NCI-H2196 treated with DMSO at 0.1 percent for 48 hours (cell line): ENCODE data around the gene KRT2.

ENCODE experiments used
- DNase-seq: peaks from one replicate; lab custom pipeline; 2025; ENCODE audit not compliant: unreplicated experiment; lab: John Stamatoyannopoulos, UW

The KRT2 gene

GRCh38 chr12:52618216-52618615 lies 33.8 kb downstream of the KRT2 start, which contains the start of gene KRT73:
TSS of gene KRT73 (minus strand) at chr12:52618559. CDS start at chr12:52618524, 35 bp downstream.
- DNase-seq = no peak

- no peak for DNase-seq
These were observed 34.6 kb downstream of the KRT2 start for GRCh38 chr12:52617403-52617785.

GRCh38 chr12:52616680-52617402 lies 35.2 kb downstream of the KRT2 start:
- DNase-seq = no peak

- DNase-seq = no peak
These were observed 36.1 kb downstream of the KRT2 start for GRCh38 chr12:52615912-52616311.

- DNase-seq = no peak
These were observed 36.7 kb downstream of the KRT2 start for GRCh38 chr12:52615208-52615868.

GRCh38 chr12:52614381-52615207 lies 37.4 kb downstream of the KRT2 start:
- no peak for DNase-seq

- DNase-seq = no peak
These were observed 38.5 kb downstream of the KRT2 start for GRCh38 chr12:52613384-52614030.

GRCh38 chr12:52612431-52613383 lies 39.3 kb downstream of the KRT2 start:
- DNase-seq = no peak

GRCh38 chr12:52611080-52611468 lies 40.9 kb downstream of the KRT2 start:
- DNase-seq = no peak

GRCh38 chr12:52608826-52609630 lies 43.0 kb downstream of the KRT2 start:
- DNase-seq = no peak

GRCh38 chr12:52608161-52608560 lies 43.9 kb downstream of the KRT2 start:
- no peak for DNase-seq

- DNase-seq = no peak
These were observed 44.7 kb downstream of the KRT2 start for GRCh38 chr12:52607314-52607713.

GRCh38 chr12:52606581-52607218 lies 45.3 kb downstream of the KRT2 start:
- DNase-seq = no peak

- no peak for DNase-seq
These were observed 45.9 kb downstream of the KRT2 start for GRCh38 chr12:52606096-52606495.

GRCh38 chr12:52605542-52605941 lies 46.5 kb downstream of the KRT2 start:
- DNase-seq = no peak

- no peak for DNase-seq
These were observed 47.2 kb downstream of the KRT2 start for GRCh38 chr12:52604859-52605258.

GRCh38 chr12:52603314-52603713 lies 48.7 kb downstream of the KRT2 start:
- DNase-seq = no peak

GRCh38 chr12:52602552-52602951 lies 49.5 kb downstream of the KRT2 start:
- DNase-seq = no peak

GRCh38 chr12:52601671-52602070 lies 50.3 kb downstream of the KRT2 start:
- no peak for DNase-seq
